Umbilical cord (tissue), 2 donors: ENCODE measurements around the gene BTN1A1. TPM values are rescaled to one million over a fixed set of nuclear protein-coding genes. Genes with fewer than 3 reads are reported as not detected.

Experiments used
- DNase-seq: peaks from one replicate; pipeline ENCODE4 v3.0.0-alpha.2; 2015; ENCODE audit warnings: low spot score
- total RNA-seq: library from RNA; depleted of rRNA; stranded (reverse); fragments of >200 nt; gene quantifications from one replicate; pipeline ENCODE4 v1.2.3, GENCODE V29; 2014; ENCODE audit warnings: low replicate concordance; ENCODE audit not compliant: insufficient read depth

Gene BTN1A1
- total RNA-seq, 1 donor from 2014 or later: 0.72 TPM

DNA sequence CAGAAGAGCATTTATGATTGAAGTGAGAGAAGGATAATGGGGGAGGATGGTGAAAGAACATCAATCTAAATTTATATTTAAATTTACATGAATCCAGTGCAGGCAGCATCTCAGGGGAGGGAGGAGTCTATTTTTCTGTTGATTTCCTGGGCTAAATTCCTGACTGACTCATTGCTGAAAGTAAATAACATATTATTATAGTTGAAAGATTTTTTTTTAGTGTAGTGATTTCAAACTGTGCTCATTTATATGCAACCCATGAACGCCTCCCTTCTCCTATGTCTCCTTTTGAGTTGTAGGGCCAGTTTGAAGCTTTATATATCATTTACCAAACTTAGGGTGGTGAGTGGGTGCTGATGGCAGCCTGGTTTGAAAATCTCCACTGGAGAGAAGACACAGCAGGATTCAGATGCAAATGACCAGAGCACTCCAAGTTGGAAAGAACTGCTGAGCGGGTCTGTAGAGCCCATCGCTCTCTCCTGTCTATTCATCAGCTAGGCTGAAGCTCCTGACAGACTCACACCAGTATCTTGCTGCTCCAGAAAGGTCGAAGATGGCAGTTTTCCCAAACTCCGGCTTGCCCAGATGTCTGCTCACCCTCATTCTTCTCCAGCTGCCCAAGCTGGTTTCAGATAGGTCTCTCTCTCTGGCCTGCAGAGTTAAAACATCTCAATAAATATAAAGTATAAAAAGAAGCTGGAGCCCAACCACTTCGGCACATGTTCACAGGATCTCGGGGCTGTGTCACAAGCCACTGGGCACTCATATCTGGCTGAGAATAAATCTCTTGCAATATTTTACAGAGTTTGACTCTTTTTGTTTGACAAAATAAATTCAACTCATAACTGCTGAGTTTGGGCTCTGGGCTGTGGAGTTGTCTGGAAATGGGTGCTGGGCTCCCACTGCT is 24.0 kb upstream of the BTN1A1 start:
- peak; percentile 15 for DNase-seq

DNA sequence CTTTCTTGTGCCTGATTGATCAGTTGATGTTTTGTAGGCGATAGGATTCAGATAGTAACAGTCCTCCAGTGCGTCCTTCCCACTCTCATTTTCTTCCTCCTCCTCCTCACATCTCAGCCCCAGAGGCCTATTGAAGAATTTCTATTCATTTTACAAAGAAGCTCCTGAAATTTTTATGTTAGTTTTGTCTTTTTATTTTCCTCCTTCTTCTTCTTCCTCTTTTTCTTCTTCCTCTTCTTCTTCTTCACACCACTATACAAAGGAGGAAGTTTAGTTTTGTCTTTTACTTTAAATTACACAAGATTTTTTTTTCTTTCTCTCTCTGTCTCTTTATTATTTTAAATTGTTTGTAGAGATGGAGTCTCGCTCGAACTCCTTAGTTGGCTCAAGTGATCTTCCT is 23.2 kb upstream of the BTN1A1 start:
- no peak for DNase-seq

DNA sequence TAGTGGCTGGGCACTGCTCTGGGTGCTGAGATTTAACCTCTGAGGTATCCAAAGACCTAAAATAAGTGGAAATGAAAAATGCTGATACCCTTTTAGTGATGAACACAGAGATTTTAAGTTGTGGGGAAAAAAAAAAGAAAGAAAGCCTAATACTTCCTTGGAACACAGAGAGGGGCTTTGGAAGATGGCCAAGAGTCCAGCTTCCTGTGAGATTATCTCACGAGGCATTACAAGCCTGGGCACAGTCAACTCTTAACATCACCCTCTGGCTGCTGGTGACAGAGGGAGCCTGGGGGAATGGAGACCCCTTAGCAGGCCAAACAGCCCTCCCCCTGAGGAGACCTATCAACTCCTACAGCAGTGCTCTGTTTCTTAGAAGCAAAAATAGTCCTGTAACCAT is 22.7 kb upstream of the BTN1A1 start:
- DNase-seq: peak; percentile 46

DNA sequence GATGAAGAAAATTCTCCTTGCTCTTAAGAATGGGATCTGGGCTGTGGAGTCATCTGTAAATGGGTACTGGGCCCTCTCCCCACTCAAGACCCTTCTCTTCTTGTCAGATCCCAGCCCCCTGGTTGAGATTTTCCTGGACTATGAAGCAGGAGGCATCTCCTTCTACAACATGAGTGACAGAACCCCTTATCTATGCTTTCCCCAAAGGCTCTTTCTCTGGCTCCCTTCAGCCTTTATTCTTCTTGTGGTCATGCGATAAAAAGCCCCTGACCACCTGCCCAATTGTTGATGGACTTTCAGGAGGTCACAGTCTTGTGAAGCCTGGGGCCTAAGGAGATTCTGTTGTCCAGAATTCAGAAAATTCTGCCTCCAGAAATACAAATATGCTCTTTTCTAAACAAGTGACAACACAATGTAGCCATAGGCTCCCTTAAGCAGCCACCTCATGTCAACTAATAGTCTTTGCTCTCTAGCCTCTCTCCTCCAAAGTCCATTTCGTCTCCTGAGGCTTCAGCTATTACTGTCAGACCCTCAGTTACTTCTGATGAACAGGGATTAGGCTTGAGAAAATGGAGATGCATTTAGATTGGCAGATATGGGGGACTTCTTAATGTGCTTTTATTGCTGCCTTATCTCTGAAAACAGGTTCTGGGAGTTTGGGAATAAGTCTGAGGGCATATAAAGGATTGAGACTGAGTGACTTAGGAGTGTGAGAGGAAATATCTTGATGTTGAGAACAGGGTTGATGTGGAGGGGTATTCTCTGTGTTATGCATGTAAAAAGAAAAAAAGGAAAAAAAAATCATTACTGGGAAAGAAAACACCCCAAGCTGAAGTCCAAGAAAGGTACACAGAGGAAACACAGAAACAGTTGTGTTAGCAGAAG is 21.8 kb upstream of the BTN1A1 start:
- no peak for DNase-seq

DNA sequence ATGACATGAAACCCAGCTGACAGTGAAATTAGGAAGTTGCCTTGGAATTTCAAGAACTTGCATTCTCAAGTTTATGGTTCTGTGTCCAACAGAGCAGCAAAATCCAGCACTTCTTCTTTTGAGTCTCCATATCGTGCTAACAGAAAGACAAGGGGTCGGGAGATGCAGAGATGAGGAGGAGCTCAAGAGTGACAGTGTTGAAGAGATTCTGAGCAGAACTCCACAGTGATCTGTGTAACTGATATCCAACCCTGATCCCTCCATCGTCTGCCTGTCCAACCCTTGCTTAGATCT is 21.2 kb upstream of the BTN1A1 start:
- DNase-seq: peak; percentile 38

DNA sequence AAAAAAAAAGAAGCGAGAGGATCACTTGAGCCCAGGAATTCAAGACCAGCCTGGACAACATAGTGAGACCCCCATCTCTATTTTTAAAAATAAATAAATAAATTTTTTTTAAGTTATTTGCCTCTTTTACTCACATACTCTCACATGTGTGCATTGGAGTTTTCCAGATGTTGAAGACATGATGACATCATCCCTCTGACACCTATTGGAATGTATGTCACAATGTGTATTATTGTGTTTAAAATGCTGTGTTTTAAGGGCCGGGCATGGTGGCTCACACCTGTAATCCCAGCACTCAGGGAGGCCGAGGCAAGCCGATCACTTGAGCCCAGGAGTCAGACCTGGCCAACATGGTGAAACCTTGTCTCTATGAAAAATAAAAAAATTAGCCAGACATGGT is 17.8 kb upstream of the BTN1A1 start:
- no peak for DNase-seq

DNA sequence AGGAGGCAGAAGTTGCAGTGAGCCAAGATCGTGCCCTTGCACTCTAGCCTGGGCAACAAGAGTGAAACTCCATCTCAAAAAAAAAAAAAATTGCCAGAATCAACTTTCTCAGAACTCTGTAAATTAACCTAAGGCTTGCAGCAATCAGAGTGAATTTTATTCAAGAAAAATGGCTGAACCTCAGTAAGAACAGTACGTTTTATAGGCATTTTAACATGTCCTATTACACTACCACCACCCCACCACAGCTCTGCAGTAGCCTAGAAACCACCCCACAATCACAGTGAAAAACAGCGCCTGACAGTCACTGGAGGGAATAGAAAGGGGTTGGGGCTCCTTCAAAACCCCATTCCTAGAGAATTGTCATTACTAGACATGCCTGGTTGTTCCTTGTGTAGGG is 16.4 kb upstream of the BTN1A1 start:
- no peak for DNase-seq

DNA sequence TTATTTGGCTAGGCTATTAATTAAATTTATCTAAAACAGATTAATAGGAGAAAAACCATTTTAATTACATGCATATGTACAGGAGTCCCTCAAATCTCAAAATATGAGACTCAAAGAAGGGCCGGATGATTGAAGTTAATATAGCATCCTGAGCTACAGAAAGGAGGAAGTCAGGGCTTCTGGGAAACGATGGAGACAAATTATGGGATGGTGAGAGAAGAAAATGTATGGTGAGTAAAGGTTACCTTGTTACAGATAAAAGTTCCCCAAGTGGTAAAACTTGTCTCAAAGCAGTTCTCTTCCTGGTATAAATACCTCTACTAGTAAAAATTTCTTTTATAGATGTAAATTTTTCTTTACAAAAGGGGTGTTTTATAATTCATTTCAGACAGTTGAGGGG is 15.9 kb upstream of the BTN1A1 start:
- no peak for DNase-seq

DNA sequence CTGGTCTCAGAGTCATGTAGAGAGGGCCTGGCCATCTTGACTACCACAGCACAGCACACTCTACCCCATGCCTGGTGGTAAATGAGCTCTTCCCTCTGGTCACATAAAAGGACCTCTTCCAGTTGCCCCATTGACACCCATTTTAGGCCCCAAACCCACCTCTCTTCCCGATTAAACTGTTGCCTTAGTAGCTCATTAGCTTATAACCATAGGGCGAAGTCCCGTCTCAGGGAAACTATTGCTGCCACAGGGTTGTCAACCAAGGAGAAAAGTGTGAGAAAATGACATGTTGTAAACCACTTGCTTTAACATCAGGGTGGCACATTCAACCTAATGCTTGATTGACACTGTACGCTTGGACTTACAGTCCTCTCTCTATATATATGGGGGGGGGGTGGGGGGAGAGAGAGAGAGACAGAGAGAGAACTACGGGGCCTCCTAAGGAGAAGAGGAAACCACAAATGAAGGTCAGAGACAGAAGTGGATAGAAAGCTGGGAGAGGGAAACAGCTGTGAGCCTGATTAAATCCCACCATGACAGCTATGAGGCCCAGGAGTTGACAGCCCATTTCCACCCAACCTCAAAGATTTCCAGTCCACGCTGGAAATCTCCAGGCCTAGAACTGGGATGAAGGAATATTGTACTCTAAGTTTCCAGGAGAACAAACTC is 14.9 kb upstream of the BTN1A1 start:
- no peak for DNase-seq

DNA sequence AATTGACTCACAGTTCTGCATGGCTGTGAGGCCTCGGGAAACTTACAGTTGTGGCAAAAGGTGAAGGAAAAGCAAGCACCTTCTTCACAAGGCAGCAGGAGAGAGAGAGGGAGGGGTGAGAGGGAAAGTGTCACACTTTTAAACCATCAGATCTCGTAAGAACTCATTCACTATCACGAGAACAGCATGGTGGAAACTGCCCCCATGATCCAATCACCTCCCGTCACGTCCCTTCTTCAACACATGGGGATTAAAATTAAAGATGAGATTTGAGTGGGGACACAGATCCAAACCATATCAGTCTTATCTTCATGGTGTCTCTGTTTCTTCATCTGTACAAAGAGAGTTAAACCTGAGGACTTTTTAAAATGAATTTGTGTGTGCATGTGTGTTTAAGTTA is 13.7 kb upstream of the BTN1A1 start:
- no peak for DNase-seq

DNA sequence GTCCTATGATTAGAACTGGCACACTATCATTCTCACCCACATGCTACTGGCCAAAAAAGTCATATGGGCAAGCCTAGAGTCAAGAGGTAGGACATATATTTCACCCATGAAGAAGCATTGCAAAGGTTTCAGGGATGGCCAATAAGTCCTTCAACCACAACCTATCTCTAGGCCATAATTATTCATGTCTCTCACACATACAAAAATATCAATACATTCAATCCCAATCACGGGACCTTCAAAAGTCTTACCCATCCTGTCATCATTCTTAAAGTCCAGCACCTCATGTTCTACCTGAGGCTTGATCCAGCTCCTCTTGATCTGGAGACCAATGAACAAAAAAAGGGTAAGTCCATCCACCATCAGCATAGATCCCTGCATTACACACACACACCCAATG is 12.6 kb upstream of the BTN1A1 start:
- no peak for DNase-seq

DNA sequence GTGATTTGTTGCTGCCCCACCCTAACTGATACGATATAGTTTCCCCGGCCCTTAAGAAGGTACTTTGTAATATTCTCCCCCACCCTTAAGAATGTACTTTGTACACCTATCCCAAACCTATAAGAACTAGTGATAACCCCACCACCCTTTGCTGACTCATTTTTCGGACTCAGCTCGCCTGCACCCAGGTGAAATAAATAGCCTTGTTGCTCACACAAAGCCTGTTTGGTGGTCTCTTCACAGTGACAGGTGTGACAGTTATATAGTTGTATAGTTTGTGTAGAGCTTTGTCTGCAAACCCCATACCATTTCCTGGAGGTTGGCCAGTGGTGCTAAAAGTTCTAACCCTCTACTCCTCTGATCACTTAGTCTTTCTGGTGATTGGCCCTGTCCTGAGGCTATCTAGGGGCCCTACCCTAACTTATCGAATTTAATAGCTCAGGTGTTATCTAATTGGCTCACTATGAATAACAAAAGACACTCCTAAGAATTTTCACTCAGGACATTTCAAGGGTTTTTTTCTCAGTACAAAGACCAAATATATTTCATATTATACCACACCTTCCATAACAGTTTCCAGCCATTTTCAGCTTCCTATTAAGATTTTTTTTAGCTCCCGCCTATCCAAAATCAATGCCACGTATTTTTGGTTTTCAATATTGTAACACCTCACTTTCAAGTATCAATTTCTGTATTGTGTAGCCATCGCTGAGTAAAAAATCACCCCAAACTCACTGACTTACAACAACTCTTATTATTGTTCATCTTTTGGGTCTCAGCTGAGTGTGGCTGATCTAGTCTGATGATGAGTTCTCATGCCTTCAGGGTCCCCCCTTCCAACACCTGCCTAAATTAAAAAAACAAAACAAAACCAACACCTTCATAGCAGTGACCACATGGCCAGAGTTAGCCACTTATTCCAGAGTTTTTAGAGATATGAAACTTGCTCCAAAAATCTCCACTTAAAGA is 9.8 kb upstream of the BTN1A1 start:
- no peak for DNase-seq

DNA sequence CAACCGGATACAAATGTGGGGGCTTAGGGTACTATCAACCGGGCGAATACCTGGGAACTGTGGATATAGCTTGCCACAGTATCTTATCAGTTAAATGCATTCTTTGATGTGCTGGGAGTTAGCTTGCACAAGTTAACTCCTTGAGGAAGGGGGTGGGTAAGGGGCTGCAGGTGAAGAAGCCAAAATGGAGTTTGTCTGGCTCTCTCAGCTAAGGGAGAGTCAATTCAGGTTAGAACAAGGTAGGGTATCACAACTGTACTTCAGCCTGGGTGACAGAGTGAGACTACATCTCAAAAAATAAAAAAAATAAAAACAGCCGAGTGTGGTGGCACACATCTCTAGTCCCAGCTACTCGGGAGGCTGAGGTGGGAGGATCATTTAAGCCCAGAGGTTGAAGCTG is 8.5 kb upstream of the BTN1A1 start:
- DNase-seq: no peak

DNA sequence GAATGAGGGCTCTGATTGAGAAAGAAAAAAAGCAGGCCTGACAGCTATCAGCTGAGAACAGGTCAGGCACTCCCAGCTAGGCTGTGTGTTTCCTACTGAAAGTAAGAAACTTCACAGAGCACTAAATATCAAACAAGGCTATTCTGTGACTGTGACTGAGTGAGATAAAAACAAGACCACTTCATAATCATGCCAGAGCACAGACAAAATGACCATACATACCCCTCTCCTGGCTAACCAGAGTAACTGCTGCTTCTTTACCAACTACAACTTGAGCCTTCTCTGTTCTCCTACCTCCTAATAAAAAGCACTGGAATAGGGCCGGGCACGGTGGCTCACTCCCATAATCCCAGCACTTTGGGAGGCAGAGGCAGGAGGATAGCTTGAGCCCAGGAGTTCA is 6.8 kb upstream of the BTN1A1 start:
- peak; percentile 30 for DNase-seq

DNA sequence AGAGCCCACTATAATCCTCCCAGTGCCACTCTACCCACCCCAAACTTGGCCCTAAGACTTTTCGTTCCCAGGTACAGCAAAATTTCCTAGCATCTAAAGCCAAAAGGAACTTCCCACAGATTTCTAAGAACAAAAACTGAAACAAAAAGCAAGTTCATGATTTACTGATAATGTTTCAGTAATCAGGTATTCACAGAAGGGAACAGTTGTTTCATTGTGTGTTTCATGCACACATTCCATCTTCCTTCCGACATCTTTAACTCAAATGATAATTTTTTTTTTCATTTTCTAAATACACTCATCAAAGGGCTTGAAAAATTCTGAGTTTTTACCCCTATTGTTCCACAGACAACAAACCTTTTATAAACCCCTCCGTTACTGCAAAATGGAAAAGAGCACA is 6.0 kb upstream of the BTN1A1 start:
- DNase-seq: no peak

DNA sequence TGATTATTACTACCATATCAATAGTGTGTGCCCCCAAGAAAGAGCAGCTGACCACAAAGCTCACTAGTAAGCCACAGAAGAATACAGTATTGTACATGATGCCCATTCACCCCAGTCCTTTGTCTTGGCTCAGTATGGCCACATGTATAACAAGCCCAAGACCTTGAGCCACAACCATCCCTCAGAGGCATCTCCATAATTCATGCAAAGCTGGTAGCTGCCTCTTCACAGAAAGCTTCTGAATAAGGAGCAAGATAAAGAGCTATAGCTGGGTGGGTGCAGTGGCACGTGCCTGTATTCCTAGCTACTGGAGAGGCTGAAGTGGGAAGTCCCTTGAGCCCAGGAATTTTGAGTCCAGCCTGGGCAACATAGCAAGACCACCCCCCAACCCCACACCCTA is 4.8 kb upstream of the BTN1A1 start:
- DNase-seq: no peak

DNA sequence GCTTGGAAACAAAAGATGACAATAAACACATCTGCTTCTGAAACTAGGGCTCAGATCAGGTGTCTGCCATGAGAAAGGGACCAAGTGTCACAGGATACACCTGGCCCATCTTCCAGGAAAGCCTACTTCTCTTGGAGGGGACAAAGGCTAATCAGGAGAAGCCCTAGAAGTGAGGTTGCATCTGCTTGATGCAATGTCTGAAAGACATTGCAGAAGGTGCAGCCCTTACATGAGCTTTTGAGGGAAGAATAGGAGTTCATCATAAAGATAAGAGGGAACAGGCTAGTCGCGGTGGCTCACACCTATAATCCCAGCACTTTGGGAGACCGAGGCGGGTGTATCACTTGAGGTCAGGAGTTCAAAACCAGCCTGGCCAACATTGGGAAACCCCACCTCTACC is 2.5 kb upstream of the BTN1A1 start:
- DNase-seq: no peak

DNA sequence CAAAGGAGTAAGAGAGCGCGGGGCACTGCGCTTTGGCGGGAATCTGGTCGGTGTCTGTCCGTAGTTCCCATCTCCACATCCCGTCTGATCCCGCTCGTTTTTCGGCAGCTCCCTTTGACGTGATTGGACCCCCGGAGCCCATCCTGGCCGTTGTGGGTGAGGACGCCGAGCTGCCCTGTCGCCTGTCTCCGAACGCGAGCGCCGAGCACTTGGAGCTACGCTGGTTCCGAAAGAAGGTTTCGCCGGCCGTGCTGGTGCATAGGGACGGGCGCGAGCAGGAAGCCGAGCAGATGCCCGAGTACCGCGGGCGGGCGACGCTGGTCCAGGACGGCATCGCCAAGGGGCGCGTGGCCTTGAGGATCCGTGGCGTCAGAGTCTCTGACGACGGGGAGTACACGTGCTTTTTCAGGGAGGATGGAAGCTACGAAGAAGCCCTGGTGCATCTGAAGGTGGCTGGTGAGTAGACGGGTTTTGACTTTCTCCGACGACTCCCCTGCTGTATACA is 1.4 kb downstream of the BTN1A1 start:
- DNase-seq: peak; percentile 15

DNA sequence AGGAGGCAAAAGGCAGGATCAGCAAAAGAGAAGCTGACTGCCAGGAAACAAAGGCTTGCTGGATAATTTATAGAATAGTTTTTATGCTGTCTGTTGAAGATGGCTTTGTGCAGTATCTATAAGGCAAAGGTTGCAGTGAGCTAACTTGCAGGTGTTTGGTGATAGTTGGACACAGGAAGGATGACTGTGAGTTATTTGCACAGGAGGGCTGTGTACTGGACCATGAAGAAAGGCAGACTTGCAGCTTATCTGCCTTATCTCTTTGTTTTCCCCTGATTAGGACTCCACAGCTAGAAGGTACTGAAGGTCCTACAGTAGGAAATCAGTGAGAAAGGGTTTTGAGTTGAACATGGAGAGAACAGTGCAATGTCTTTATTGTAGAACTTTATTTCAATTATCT is 2.1 kb downstream of the BTN1A1 start:
- DNase-seq: no peak

DNA sequence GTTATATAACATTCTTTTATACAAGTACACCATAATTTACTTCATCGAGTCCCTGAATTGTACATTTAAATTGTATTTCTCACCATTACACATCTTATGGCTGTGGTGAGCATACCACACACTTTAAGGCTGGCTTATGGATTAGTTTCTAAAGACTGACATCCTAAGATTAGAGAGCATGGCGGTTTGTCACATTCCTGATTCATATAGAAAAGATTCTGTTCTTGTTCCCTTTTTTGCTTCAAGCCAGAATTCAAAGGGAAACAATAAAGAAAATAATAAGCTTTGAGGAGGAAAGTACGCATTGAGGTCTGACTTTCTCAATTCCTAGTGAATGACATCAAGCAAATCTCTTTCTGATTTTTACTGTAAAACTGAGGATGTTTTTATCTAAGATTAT is 2.5 kb downstream of the BTN1A1 start:
- DNase-seq: no peak

DNA sequence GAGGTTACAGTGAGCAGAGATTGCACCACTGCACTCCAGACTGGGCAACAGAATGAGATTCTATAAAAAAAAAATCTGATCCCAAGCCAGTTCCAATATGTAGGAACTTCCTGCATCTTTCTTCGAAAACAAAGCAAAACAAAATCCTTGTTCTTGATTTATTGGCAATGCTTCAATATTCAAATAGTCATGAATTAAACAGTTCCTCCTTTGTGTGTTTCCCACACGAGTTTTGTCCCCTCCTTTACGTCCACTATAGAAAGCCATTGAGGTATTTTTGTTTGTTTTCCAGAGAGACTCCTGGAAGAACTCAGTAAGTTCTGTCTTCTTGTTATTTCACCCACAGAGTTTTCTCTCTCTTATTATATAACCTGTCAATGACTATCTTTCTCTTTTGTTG is 7.6 kb downstream of the BTN1A1 start:
- DNase-seq: no peak
